NCI-H345 treated with DMSO at 0.1 percent for 48 hours (cell line): ENCODE data around the gene GRIN3B.

ENCODE experiments used
- DNase-seq: peaks from one replicate; lab custom pipeline; 2025; ENCODE audit not compliant: unreplicated experiment; lab: John Stamatoyannopoulos, UW

Gene GRIN3B

DNA sequence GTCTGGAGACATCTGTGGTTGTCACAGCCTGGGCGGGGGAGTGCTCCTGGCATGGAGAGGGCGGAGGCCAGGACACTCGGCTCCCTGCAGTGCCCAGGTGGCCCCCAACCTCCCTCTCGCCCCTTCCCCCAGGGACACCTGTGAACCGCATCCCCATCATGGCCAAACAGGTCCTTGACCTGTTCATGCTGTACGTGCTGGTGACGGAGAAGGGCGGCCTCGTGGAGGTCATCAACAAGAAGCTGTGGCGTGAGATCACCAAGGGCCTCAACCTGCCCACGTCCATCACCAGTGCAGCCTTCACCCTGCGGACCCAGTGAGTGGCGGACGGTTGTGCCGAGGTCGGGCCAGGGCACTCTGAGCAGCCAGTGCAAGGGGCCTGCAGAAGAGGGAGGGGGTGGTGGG, 36.1 kb upstream of the GRIN3B start:
- no peak for DNase-seq

GRCh38 chr19:964761-965694, 35.2 kb upstream of the GRIN3B start:
- no peak for DNase-seq

- no peak for DNase-seq
These were observed 33.6 kb upstream of the GRIN3B start for GRCh38 chr19:966485-967088.

DNA sequence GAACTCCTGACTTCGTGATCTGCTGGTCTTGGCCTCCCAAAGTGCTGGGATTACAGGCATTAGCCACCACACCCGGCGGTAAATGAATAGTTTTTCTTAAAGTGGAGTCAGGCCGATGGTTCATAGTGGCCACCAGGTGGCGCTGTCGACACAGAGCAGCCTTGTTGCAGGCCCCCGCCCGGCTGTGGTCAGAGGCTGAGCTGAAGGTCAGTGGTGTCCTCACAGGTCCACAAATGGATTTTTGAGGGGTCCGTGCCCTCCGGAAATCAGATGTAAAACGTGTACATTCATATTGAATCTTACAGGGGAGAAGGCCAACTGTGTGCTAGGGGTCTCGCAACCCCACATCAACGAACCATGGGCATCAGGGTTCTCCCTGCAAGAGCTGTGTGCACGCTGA, 29.5 kb upstream of the GRIN3B start:
- DNase-seq = no peak

DNA sequence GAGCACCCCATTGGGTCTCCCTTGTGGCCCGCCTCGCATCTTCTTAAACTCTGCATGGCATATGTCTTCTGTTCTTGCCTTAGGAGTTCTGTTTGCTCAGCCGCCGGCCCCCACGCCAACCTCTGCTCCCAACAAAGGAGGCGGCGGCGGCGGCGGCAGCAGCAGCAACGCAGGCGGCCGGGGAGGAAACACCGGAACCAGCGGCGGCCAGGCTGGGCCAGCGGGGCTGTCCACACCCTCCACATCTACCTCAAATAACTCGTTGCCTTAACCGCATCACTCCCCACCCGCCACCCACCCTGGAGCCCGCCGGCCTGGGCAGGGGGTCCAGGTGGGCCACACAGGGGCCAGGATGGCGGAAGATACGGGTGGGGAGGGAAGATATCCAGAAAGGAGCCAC, 28.4 kb upstream of the GRIN3B start:
- DNase-seq = no peak

DNA sequence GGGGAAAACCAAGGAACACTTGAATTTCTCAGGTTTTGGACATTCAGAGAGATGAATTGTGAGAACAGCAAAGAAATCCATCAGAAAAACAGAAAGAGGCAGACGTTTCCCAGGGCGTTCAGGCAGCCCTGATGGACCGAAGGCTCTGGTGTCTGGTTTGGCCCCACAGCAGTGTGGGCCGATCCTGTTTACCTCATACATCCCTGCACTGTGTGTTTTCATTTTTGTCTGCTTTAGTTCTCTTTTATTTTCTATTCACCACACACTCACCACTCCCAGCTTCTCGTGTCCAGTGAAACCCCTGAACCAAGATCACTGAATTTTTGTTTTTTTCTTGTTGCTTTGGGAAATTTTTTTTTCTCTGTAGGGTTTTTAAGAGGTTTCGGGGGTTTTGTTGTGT, 27.9 kb upstream of the GRIN3B start:
- no peak for DNase-seq

GRCh38 chr19:973726-974563, 26.3 kb upstream of the GRIN3B start:
- no peak for DNase-seq

GRCh38 chr19:974564-975257, 25.5 kb upstream of the GRIN3B start:
- no peak for DNase-seq

DNA sequence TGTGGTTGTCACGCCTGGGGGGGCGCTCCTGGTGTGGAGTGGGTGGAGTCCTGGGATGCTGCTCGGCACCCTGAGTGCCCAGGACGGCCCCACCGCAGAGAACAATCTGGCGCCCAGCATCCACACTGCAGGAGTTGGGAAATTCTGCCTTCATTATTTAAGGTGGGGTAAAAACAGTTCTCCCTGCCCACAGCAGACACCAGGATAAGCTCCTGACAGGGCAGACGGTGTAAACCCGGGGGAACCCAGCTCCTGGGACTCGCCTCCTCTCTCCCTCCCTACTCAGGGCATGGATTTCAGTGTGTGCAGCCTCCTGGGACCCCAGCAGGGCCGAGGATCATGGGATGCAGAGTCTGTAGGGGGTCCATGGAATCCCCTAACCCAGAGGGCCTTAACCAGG, 23.7 kb upstream of the GRIN3B start:
- DNase-seq = no peak

DNA sequence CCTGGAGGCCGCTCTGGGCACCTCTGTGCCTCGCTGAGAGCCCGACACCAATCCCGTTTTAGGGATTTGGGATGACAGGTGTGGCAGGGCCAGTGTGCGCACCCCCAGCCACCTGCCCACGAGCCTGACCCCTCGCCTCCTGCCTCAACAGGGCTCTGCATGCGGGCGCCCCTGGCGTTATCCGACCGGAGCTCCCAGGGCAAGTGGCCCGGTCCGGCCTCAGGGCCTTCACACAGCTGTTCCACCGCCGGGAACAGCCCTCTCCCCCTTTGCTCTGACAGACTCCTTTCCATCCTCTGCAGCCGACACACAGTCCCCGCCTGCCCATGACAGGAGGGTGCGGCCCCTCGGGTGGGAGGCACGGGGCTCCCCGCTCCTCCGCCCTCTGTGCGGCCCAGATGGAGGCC, 23.2 kb upstream of the GRIN3B start:
- DNase-seq = no peak

GRCh38 chr19:979318-979741, 20.9 kb upstream of the GRIN3B start:
- DNase-seq = no peak

- DNase-seq = no peak
These were observed 19.9 kb upstream of the GRIN3B start for GRCh38 chr19:980133-980998.

- DNase-seq = no peak
These were observed 17.6 kb upstream of the GRIN3B start for GRCh38 chr19:982567-983170.

DNA sequence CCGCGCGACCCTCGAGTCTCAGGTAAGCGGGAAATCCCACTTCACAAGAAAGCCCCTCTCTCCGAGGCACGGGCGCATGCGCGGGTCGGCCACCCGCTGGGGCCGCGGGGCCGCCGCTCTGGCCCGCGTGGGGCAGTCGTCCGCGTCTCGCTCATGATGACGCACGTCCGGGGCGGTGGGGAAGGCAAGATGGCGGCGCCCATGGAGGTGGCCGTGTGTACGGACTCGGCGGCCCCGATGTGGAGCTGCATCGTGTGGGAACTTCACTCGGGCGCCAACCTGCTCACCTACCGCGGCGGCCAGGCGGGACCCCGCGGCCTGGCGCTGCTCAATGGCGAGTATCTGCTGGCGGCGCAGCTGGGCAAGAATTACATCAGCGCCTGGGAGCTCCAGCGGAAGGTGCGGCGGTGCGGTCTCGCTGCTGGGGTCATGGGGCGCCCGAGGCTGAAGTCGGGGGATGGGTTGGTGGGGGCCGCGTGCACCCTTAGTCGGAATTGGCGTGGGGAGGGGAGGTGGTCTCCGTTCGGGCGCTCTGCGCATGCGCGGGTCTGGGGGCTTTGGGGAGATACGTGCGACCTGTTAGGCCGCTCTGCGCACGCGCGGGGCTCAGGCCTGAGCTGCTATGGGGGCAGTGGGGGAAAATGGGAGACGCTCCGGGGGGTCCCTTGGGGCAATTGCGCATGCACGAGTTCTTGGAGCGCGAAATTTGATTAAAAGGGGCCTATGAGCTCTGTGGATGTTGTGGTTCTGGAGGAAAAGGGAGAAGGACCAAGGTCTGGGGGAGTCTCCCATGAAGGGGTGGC, 15.9 kb upstream of the GRIN3B start, which contains the start of gene WDR18:
TSS of gene WDR18 (plus strand) at position 181 of the 803 bp plus-strand sequence. CDS start at position 190, 9 bp downstream.
- peak; percentile 84 for DNase-seq

- DNase-seq = no peak
These were observed 14.1 kb upstream of the GRIN3B start for GRCh38 chr19:986083-986482.

DNA sequence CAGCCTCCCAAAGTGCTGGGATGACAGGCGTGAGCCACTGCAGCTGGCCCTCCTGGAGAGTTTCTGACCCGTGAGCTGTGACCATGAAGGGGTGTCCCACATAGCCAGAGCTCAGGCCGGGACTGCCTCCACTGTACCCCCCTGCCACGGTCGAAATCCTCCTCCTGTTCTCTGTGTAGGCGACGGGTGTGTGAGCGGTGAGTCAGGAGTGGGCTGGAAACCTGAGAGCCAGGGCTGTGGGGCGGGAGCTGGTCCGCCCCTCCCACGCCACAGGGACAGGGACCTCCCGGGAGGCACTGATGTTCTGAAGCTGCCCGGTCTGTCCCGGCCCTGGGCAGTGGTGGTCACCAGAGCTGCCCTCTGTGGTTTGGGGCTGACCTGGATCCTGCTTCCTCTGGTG, 12.1 kb upstream of the GRIN3B start:
- DNase-seq = no peak

GRCh38 chr19:988510-988909, 11.7 kb upstream of the GRIN3B start:
- no peak for DNase-seq

DNA sequence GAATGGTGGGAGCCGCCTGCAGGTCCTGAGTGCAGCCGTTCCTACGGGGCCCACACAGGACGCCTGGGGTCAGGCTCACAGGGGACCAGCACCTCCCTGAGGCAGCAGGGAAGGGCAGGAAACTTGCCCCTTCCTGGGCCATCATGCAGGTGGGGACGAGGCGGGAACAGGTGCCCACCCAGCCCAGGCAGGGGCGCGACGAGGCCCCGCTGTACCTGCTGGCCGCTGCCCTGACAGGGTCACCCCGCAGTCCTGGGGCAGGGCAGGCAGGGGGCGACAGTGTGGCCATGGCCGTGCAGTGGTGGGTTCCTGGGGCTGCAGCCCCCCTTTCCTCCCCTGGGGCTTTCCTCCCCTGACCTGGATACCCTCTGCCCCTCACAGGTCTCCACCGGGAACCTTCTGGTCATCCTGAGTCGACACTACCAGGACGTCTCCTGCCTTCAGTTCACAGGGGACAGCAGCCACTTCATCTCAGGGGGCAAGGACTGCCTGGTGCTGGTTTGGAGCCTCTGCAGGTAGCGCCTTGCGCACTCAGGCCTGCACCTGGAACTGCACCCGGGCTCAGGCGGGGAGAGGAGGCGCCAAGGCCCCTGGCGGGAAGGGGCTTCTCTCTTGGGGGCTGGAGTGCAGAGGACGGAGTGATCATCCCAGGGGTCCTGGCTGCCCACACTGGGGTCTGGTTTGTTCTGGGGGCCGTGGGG, 10.7 kb upstream of the GRIN3B start:
- DNase-seq = no peak
